Memory B cell (primary cell): ENCODE measurements around the gene SUPT3H.

Experiments used
- ATAC-seq: fragments of 150-1000 bp; cut with Tn5 transposase; 2 replicates; pipeline ENCODE4 v1.10.0; 2021; ENCODE audit warnings: low read depth, mild to moderate bottlenecking, moderate library complexity
- DNase-seq, 2 donors: peaks; one replicate each; pipeline ENCODE4 v3.0.0; 2022; ENCODE audit warnings: low spot score in 2 of 2
- H3K27ac Mint-ChIP-seq: one replicate; pipeline ENCODE4 v1.8.0; 2022; ENCODE audit warnings: mild to moderate bottlenecking, moderate library complexity, mixed read lengths
- H3K27me3 Mint-ChIP-seq: one replicate; pipeline ENCODE4 v1.8.0; 2022; ENCODE audit warnings: mixed read lengths
- H3K36me3 Mint-ChIP-seq: one replicate; pipeline ENCODE4 v1.8.0; 2022; ENCODE audit warnings: mild to moderate bottlenecking, mixed read lengths
- H3K4me1 Mint-ChIP-seq: one replicate; pipeline ENCODE4 v1.8.0; 2022; ENCODE audit warnings: mixed read lengths
- H3K4me3 Mint-ChIP-seq: one replicate; pipeline ENCODE4 v1.8.0; 2022; ENCODE audit warnings: mild to moderate bottlenecking, moderate library complexity, mixed read lengths
- H3K9me3 Mint-ChIP-seq: one replicate; pipeline ENCODE4 v1.8.0; 2022; ENCODE audit warnings: mixed read lengths

Gene SUPT3H

DNA sequence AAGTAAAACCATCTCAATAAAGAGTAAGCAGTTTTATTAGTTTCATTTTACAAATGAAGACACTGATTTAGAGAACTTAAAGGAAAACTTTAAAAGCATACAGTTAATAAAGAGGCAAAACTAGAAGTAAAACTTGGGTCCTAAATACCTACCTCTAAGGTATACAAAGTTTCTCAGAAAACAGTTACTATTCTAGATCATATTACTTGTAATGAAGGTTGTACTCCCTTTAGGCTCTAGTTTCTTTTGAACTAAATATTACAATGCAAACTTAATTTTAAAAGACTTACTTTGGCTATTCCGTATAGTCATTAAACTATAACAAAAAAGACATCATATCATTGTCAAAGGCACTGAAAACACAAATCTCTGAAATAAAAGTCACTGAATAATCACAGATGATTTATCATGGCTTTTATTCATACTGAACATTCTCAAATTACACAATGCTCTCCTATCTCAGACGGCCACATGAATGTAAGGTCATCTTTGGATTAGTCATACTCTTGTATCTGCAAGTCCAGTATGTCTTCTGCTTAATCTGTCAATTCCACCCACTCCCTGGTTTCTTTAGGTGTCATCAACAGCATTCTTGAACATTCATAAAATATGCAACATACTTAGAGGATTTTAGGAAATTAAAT is 411.2 kb downstream of the SUPT3H start:
- Mint-ChIP-seq H3K4me3 (no peak overlapping the region), H3K36me3 (peaks cover 1% of the 10 kb centered on the region), H3K27ac (no peak overlapping the region), H3K27me3 (no peaks in the 10 kb centered on the region), H3K9me3 (no peaks in the 10 kb centered on the region), H3K4me1 (no peaks in the 10 kb centered on the region)
- ATAC-seq = no peak
- DNase-seq = no peak

DNA sequence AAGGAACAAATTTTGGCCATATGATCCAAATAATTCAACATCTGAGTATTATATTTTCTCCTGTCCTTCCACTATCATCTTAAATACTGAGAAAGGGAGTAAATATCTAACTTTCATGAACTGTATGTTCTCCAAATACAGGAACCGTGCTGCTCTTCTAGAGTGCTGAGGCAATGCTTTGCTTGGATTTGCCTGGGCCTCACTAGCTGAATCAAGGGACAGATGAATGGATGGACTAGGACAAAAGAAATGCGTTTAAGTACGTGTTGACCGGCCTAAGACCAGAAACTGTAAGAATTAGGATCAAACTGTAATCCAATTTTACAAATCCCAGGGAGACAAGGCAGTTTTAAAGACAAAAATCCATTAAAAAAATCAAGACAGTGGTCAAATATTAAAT is 412.0 kb downstream of the SUPT3H start:
- peaks cover 3% of the 10 kb centered on the region for H3K4me1 Mint-ChIP-seq
- H3K27me3 Mint-ChIP-seq = no peaks in the 10 kb centered on the region
- DNase-seq (no peak), ATAC-seq (no peak)
- no peaks in the 10 kb centered on the region for H3K9me3 Mint-ChIP-seq
- H3K36me3 Mint-ChIP-seq = peaks cover 5% of the 10 kb centered on the region
- no peak overlapping the region for H3K27ac Mint-ChIP-seq
- H3K4me3 Mint-ChIP-seq = no peak overlapping the region

DNA sequence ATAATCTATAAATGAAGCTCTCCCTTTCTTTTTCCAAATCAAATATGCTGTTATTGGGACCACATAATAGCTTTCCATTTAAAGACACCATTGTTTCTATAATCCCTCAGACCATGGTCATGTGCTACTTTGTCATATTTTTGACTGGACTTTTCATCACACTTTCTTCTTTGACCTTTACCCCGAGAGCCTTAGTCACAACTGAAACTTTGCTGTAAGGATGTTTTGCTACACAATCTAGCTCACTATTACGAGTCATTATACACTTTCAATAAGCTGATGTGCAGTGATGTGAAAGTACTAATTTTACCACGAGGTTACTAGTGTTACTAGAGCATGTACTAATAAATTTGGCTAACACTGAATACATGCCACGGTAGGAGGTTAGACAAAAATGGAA is 416.8 kb downstream of the SUPT3H start:
- Mint-ChIP-seq H3K4me1 (peaks cover 3% of the 10 kb centered on the region), H3K9me3 (peaks cover 3% of the 10 kb centered on the region), H3K4me3 (no peak overlapping the region), H3K36me3 (peaks cover 10% of the 10 kb centered on the region), H3K27ac (no peak overlapping the region), H3K27me3 (no peaks in the 10 kb centered on the region)
- DNase-seq (no peak), ATAC-seq (no peak)

DNA sequence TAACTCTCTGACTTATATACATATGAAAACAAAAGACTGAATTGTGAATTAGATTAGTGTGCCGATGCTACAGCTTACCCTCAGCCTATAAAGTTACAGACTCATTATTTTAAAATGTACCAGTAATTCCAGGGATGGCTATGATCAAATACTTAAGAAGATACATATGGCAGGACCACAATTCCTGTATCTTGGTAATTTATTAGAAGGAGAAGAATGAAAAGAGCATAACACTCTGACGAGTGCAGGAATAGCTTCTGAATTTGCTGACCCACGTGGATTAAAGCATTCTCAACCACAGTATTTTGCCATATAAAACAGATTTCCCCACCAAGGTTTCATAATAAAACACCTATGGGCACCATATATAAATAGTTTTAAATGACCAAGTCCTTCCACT is 418.1 kb downstream of the SUPT3H start:
- H3K36me3 Mint-ChIP-seq = peaks cover 11% of the 10 kb centered on the region
- DNase-seq (no peak), ATAC-seq (no peak)
- H3K4me3 Mint-ChIP-seq = no peak overlapping the region
- H3K27me3 Mint-ChIP-seq = no peaks in the 10 kb centered on the region
- peaks cover 3% of the 10 kb centered on the region for H3K9me3 Mint-ChIP-seq
- no peak overlapping the region for H3K27ac Mint-ChIP-seq
- H3K4me1 Mint-ChIP-seq = peaks cover 3% of the 10 kb centered on the region

- peaks cover 3% of the 10 kb centered on the region for H3K9me3 Mint-ChIP-seq
- DNase-seq = no peak
- H3K4me3 Mint-ChIP-seq = no peak overlapping the region
- peaks cover 3% of the 10 kb centered on the region for H3K4me1 Mint-ChIP-seq
- H3K36me3 Mint-ChIP-seq = peaks cover 23% of the 10 kb centered on the region
- H3K27me3 Mint-ChIP-seq = no peaks in the 10 kb centered on the region
- no peak overlapping the region for H3K27ac Mint-ChIP-seq
- ATAC-seq = no peak
These were observed 420.6 kb downstream of the SUPT3H start for GRCh38 chr6:44957156-44957555.

DNA sequence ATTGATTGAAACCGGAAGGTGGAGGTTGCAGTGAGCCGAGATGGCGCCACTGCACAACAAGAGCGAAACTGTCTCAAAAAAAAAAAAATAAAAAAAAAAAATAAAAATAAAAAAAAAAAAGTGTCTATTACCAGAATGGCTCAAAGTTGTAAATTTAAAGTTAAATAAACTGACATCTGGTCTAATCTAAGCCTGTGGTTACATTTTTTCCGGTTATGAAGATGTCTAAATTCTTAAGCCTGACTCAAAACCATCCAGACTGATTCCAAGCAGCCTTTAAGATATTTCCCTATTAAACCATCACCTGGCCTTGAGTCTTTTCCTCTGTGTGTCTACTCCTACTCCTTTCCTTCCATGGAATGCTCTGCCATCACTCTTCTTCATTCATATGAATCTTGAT is 421.3 kb downstream of the SUPT3H start:
- no peaks in the 10 kb centered on the region for H3K27me3 Mint-ChIP-seq

GRCh38 chr6:44955145-44955544 is 422.6 kb downstream of the SUPT3H start:
- H3K27ac Mint-ChIP-seq = no peak overlapping the region
- no peaks in the 10 kb centered on the region for H3K4me1 Mint-ChIP-seq
- ATAC-seq = no peak
- H3K36me3 Mint-ChIP-seq = peaks cover 37% of the 10 kb centered on the region
- H3K9me3 Mint-ChIP-seq = peaks cover 8% of the 10 kb centered on the region
- H3K27me3 Mint-ChIP-seq = no peaks in the 10 kb centered on the region
- DNase-seq = no peak
- no peak overlapping the region for H3K4me3 Mint-ChIP-seq

More for the DNA sequence above, 421.3 kb downstream of the SUPT3H start:
- DNase-seq = no peak
- no peak for ATAC-seq
- peaks cover 3% of the 10 kb centered on the region for H3K4me1 Mint-ChIP-seq
- H3K4me3 Mint-ChIP-seq = no peak overlapping the region
- H3K27ac Mint-ChIP-seq = no peak overlapping the region
- H3K9me3 Mint-ChIP-seq = peaks cover 3% of the 10 kb centered on the region
- peaks cover 30% of the 10 kb centered on the region for H3K36me3 Mint-ChIP-seq

DNA sequence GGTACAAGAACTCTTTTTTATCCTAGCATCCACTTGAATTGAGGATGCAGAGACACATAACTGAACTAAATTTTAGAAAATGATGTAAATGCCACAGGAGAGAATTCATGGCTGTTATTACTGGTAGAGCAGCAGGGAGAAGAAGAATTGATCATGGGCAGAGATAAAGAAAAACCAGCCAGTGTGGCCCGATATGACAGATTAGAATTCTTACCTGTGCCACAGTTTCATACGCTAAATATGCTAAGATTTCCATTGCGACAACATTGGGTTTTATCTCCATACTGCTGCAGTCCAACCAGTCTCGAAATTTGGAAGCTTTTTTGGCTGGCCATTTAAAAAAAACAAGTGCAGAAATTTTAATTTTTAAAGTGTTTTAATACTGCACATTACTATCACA is 423.5 kb downstream of the SUPT3H start:
- no peaks in the 10 kb centered on the region for H3K27me3 Mint-ChIP-seq
- H3K27ac Mint-ChIP-seq = no peak overlapping the region
- H3K4me3 Mint-ChIP-seq = no peak overlapping the region
- peaks cover 10% of the 10 kb centered on the region for H3K9me3 Mint-ChIP-seq
- no peaks in the 10 kb centered on the region for H3K4me1 Mint-ChIP-seq
- H3K36me3 Mint-ChIP-seq = peaks cover 44% of the 10 kb centered on the region
- ATAC-seq = no peak
- DNase-seq = no peak

GRCh38 chr6:44951253-44951747 is 426.4 kb downstream of the SUPT3H start:
- H3K27ac Mint-ChIP-seq = no peak overlapping the region
- H3K4me1 Mint-ChIP-seq = no peaks in the 10 kb centered on the region
- no peaks in the 10 kb centered on the region for H3K27me3 Mint-ChIP-seq
- DNase-seq (no peak), ATAC-seq (no peak)
- H3K4me3 Mint-ChIP-seq = no peak overlapping the region
- H3K9me3 Mint-ChIP-seq = peaks cover 9% of the 10 kb centered on the region
- peaks cover 51% of the 10 kb centered on the region for H3K36me3 Mint-ChIP-seq

DNA sequence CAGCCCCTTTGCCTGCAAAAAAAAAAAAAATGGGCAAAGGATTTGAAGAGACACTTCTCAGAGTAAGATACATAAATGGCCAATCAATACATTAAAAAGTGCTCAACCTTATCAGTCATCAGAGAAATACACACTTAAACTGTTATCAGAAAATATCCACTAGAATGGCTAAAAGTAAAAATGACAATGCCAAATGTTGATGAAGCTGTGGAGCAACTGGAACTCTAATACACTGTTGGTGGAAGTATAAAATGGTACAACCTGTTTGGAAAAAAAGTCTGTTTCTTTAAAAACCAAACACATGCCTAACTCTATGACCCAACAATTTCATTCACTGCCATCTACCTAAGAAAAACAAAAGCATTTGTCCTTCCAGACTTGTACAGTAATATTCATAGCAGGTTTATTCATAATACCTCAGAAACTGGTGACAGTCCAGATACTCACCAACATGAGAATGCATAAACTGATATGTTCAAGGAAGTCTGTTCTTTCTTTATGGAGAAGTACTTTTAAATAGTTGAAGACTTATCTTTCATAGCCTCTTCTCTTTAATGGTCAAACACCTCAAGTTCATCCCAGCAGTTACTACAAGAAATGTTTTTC is 428.0 kb downstream of the SUPT3H start:
- Mint-ChIP-seq H3K27me3 (no peaks in the 10 kb centered on the region), H3K9me3 (peaks cover 11% of the 10 kb centered on the region), H3K4me3 (no peak overlapping the region), H3K4me1 (no peaks in the 10 kb centered on the region), H3K27ac (no peak overlapping the region), H3K36me3 (peaks cover 62% of the 10 kb centered on the region)
- DNase-seq (no peak), ATAC-seq (no peak)

GRCh38 chr6:44943541-44943940 is 434.2 kb downstream of the SUPT3H start:
- Mint-ChIP-seq H3K4me3 (no peak overlapping the region), H3K27ac (no peak overlapping the region), H3K27me3 (no peaks in the 10 kb centered on the region), H3K9me3 (peaks cover 18% of the 10 kb centered on the region), H3K36me3 (peaks cover 37% of the 10 kb centered on the region), H3K4me1 (no peaks in the 10 kb centered on the region)
- no peak for DNase-seq
- ATAC-seq = no peak

DNA sequence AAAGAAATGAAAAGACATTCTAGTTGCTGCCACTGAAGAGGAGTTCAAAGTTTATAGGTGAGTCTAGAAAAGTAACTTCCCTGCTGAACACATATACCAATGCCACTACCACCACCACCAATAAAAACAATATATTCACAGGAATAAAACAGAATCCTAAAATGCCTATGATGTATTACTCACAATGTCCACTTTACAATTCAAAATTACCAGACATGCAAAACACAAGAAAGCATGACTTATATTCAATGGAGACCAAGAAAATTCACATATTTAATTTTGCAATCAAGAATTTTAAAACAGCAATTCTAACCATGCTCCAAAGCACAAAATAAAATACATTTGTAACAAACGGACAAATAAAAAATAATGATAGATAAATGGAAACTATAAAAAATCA is 434.9 kb downstream of the SUPT3H start:
- peaks cover 3% of the 10 kb centered on the region for H3K4me1 Mint-ChIP-seq
- H3K4me3 Mint-ChIP-seq = no peak overlapping the region
- ATAC-seq = no peak
- no peak overlapping the region for H3K27ac Mint-ChIP-seq
- no peak for DNase-seq
- no peaks in the 10 kb centered on the region for H3K27me3 Mint-ChIP-seq
- peaks cover 37% of the 10 kb centered on the region for H3K36me3 Mint-ChIP-seq
- peaks cover 18% of the 10 kb centered on the region for H3K9me3 Mint-ChIP-seq

DNA sequence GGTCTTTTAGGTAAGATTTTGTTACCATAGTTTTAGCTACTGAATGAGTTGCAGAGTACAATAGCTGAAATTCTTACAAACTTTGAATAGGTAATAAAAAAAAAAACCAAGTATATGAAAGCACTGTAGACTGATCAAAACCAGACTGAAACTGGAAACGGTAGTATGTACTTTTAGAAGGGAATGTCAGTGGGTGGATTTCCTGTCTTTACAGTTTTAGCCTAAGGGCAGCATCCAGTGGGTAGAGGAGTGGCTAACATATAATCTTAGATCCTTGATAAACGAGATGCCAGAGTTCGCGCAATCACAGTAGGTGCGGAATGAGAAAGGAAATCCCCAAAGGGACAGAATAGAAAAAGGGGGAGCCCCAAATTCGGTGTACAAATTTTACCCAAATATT is 435.5 kb downstream of the SUPT3H start:
- Mint-ChIP-seq H3K27me3 (no peaks in the 10 kb centered on the region), H3K27ac (no peak overlapping the region), H3K36me3 (peaks cover 35% of the 10 kb centered on the region), H3K9me3 (peaks cover 18% of the 10 kb centered on the region), H3K4me3 (no peak overlapping the region), H3K4me1 (peaks cover 3% of the 10 kb centered on the region)
- DNase-seq (no peak), ATAC-seq (no peak)

DNA sequence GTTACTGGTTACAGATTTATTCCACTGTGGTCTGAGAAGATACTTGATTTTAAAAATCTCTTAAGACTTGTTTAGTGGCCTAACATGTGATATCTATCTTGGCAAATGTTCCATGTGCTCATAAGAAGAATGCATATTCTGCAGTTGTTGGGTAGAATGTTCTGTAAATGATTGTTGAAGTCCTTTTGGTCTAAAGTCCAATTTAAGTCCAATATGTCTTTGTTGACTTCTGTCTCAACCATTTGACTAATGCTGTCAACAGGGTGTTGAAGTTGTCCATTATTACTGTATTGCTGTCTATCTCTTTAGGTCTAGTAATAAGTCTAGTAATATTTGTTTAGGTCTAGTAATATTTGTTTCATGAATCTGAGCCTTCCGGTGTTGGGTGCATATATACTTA is 437.4 kb downstream of the SUPT3H start:
- no peaks in the 10 kb centered on the region for H3K27me3 Mint-ChIP-seq
- no peak overlapping the region for H3K4me3 Mint-ChIP-seq
- peaks cover 3% of the 10 kb centered on the region for H3K4me1 Mint-ChIP-seq
- no peak overlapping the region for H3K27ac Mint-ChIP-seq
- no peak for ATAC-seq
- peaks cover 22% of the 10 kb centered on the region for H3K36me3 Mint-ChIP-seq
- H3K9me3 Mint-ChIP-seq = peaks cover 14% of the 10 kb centered on the region
- no peak for DNase-seq
